GM18907 (cell line): ENCODE data around the gene TPRA1.

ENCODE experiments used
- ATAC-seq: cut with Tn5 transposase; IDR thresholded peaks from one replicate; pipeline ENCODE4 v1.9.1; 2021; ENCODE audit warnings: mild to moderate bottlenecking, moderate library complexity; ENCODE audit not compliant: unreplicated experiment

Gene TPRA1

DNA sequence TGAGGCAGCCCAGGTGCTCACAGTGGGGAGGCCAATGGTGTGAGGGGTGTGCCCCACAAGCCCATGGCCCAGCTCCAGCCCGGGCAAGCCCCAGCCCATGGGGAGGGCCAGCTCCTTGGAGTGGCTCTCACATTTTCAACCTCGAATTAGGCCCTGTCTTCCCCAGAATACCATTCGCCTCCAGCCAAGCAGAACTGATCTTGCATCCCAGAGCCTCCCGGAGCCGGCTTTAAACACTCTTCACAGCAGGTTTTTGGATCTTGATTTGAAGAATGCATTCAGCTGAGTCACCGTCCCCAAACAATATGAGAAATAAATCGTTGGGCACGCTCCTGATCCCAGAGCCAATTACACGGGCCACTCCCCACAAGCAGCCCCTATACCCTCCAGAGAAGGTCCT is 23.7 kb downstream of the TPRA1 start:
- ATAC-seq: no peak

DNA sequence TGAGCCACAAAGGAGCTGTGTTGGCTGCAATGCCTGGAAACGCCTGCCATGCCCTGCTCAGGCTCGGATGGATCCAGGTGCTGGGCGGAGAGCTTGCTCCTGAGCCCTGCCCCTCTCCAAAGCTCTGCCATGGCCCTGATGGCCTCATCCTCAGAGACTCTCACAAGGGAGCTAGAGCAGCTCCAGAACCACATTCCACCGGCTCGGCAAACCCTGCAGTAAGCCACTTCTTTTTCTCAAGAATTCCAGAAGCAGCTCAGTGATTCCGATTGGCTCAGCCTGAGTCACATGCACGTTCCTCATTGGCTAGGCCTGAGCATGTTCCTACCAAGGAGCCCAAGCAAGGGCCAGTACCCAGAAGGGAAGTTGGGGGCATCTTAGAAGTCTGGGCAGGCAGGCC is 24.8 kb downstream of the TPRA1 start:
- ATAC-seq: no peak

DNA sequence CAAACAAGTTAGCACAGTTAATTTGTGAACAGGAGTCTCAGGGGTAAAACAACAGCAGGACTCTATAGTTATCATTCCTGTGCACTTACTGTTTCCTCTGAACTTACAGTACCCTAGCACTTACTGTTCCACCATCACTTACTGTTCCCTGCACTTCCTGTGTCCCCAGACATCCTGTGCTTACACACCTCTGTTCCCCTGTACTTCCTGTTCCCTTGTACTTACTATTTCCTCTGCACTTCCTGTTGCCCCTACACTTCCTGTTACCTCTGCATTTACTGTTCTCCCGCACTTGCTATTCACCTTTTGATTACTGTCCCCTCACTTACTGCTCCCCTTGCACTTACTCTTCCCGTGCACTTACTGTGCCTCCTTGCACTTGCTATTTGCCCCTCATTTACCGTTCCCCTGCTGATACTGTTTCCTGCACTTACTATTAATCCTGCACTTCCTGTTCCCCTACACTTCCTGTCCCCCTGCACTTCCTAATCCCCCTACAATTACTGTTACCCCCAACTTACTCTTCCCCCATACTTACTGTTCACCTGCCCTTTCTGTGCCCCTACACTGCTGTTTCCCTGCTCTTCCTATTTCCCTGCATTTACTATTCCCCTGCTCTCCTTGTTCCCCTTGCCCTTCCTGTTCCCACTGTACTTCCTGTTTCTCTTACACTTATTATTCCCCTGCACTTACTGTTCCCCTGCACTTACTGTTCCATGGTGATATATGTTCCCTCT is 30.3 kb downstream of the TPRA1 start:
- no peak for ATAC-seq

DNA sequence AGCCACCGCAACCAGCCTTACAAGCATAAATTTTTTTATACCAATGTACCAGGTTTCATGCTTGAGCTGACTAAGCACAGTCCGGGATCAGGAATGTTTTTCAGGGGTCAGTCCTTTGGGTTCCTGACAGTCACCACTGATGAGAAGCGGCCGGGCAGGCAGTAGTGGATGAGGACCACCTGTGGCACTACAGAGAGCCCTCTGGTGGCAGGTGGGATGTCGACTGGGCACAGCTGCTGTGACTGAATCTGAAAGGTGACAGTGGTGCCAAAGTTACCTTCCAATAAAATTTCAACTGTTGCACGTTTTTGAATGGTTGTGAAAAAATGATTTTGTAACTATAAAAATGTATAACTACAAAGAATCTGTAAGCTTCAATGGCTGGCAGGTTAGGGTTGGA is 34.0 kb downstream of the TPRA1 start:
- ATAC-seq: no peak

DNA sequence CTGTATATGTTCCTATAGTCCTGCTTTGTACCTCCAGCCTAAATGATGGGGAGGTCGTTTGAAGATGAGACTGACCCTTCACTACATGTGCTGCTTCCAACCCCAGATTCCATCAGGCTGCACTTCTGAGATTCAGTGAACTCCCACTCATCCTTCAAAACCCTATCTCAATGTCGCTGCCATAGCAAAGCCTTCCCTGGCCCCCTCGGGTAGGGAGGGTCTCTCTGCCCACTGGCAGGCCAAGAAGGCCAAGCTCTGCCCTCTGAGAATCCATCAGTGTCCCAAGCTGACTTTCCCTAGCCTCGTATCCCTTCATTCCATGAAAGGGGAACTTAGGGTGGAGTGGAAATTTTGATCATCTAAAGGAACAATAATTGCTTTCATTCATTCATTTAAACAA is 35.4 kb downstream of the TPRA1 start:
- ATAC-seq: no peak

DNA sequence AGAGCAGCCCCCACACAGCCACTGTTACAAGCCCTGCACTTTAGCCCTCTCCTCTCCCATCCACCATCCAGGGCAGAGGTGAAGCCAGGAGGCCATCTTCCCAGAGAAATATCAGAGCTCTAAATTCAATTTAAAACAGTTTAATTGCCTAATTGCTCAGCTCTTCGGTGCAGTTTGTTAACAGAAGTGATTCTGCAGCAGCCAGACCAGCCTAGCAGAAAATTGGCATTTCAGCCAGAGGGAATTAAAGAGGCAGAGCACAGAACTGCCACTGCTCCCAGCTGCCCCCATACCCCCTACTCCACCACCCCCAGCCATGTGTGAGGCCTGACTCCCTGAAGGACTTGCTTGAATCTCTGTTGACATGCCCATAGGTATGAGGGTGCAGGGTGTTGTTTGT is 38.5 kb downstream of the TPRA1 start:
- no peak for ATAC-seq

DNA sequence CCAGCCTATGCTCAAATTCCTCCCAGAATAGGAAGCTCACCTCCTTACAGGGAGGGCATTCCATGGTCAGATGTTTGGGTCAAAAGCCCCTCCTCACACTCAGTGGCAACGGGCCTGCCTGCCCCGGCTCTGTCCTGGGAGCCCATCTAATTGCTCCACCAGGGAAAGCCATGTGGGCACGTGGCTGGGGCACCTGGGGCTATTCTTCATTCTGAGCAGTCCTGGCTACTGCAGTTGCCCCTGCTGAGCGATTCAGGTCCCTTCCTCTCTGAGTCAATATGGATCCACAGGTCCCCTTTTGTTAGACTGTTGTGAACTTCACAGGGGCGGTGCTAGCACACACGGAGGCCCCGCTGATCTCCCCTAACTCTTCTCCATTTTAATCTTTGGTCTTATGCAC is 39.4 kb downstream of the TPRA1 start:
- ATAC-seq: no peak

DNA sequence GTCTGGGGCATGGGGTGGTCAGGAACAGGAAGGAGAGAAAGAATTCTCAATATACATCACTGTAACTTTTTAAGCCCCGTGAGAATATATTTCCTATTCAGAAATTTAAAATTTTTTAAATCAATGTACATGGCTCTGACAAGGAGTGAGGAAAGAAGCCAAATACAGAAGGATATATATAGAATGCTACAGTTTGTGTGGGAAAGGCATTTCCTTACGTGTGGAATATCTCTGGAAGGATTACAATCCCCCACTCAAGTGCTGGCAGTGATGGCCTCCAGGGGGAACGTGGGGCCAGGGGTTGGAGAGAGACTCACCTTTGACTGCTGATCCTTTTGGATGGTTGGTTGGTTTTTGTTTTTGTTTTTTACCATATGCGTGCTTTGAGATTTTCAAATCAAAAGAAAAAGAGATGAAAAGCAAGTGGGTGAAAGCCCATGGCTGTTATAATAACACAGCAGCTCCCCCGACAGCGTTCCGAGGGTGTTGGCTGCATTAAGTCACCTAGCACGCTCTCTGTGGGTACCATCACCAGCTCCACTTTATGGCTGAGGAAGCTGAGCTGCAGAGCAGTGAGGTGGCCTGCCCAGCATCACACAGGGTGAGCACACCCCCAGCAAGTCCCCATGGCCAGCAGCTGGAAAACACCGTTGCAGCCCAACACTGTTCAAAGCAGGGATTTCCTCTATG is 39.9 kb downstream of the TPRA1 start:
- ATAC-seq: no peak

DNA sequence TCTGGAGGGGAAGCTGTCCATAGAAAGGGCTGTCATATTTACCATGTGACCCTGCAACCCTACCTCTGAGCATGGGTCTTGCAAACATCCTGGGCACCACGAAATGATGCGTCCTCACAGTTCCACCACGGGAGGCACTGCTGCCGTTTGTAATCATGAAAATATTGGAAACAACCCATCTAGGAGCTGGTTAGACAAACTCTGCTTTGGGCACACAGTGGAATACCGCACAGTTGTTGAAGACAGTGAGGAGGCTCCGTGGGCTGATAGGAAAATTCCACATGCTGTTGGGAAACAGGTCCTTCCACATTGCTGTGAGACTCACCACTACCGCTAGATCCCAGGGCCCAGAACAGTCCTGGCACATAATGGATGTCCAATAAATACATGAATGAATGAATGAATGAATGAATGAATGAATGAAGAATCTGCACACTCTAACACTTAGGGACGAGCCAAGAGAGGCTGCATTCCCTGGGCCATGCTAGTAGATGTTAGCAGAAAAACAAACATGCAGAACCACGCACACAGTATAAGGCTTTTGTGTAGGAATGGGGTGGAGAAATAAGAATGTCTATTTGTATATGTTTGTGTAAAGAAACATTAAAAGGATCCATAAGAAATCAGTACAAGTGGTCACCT is 40.6 kb downstream of the TPRA1 start:
- no peak for ATAC-seq

DNA sequence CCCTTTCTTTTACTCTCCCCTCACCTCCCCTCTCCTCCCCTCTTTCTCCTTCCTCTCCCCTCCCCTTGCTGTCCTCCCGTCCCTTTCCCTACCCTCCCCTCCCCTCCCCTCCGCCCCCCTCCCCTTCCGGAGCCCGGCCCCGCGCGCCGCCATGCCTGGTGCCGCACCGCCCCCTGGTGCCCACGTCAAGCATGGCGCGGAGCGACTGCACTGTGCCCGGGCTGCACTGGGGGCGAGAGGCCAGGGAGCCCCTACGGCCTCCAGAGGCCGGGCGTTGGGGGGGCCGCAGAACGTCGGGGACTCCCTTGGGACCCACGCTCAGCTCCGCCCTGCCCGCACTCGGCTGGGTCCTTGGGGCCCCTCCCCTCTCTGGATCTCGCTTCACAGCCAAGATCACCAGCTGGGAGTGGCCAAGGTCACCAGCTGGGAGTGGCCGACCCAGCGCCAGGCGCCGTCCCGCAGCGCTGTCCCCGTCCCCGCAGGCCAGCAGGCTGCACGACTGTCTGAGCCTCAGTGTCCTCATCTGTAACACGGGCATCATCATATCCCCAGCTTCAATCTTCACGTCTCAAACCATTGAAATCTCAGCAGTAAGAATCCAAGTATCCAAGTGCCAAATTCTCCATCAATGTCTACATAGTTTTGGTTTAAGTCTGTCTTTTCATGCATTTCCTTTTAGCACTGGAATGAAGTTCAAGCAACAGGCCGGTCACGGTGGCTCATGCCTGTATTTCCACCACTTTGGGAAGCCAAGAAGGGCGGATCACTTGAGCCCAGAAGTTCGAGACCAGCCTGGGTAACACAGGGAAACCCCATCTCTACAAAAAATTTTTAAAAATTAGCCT is 42.5 kb downstream of the TPRA1 start:
- peak; percentile 69 for ATAC-seq

DNA sequence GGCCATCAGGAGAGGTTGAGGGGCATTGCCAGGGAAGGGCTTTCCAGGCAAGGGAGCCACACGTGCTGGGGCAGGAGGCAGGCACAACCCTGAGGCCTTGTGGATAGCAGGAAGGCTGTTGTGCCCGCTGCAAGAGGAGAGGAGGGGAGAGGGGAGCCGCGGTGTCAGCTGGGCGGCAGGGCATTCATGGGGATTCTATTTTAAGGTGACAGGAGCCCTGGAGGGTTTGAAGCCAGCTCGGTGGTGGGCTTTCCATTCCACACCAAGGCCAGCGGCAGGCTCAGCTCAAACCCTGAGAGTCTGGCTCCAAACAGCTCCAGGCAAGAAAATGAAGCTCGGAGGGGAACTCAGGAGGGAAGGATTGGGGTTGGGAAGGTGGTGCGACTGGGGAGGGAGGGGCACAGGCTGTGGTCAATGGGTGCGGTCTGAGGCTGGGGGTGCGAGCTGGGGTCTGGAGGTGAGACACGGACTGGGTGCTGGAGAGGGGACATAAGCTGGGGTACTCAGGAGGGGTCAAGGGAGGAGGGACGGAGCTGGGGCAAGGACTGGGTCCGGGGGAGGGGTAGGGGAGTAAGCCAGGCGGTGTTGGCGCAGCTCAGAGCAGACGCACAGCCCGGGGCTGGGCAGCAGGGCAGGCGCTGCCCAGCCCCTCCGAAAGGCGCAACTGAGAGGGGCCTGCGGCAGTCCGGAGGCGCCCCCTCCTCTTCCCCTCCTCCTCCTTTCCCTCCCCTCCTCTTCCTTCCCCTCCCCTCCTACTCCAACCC is 43.4 kb downstream of the TPRA1 start:
- ATAC-seq: no peak

DNA sequence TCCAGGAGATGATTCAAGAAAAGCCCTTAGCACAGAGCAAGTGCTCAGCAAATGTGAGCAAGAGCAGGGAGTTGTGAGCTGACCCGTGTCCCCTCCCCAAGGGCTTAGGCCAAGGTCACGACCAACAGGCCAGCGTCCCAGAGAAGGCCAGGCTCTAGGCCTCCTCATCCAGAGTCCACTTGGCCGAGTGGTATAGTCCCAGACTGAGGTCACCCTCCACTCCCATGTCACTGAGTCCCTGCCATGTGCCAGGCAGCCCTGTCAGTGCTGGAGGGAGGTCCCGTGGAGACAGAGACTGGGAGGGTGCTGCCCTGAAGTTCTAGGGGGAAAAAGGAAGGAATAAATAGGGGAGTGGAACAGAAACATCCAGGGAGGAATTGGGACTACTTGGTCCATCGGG is 44.0 kb downstream of the TPRA1 start:
- no peak for ATAC-seq

DNA sequence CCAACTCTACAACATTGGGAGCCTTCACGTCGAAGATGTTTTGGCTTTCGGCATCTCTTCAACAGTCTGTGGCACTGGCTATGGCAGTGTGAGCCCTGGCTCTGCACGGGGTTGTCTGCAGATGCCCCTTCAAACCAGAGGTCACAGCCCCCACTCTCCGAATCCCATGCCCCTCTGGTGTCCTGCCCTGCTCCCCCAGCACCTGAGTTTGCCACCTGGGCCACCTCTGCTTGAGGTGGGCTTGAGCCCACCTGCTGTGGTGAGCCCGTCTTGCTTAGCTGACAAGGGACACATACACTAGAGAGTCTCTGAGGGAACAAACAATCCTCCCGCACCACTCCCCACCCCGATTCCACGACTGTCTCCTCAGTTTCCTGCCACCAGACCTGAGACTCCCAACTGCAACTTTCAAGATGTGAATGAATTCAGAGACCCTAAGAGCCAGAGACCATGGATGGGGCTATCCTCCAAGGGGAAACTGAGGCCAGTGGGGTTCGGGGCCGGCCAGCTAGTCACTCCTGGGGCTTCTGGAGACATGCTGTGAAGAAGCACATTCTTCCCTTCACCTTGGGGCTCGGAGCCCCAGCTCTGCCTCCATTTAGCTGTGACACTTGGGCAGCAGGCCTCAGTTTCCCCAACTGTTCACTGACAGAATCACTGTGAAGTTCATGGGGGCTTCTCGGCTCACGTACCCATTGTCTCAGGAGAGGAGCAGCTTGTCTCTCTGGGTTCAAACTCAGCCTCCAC is 44.6 kb downstream of the TPRA1 start:
- no peak for ATAC-seq

DNA sequence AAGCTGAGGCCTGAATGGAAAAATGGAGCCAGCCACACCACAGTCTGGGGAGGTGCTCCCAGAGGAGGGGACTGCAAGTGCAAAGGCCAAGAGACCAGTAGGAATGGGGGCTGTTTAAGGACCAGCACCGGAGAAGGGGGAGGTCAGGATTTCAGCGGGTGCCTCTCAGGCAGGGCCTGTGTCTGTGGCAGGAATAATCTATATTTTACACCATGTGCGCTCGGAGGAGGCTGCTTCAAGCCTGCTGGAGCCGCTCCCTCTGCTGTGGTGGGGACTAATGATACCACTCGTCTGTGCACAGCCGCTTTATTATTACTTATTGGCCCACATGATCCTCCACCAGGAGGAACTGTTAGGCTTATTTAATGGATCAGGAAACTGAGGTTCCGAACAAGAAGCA is 45.3 kb downstream of the TPRA1 start:
- ATAC-seq: no peak

DNA sequence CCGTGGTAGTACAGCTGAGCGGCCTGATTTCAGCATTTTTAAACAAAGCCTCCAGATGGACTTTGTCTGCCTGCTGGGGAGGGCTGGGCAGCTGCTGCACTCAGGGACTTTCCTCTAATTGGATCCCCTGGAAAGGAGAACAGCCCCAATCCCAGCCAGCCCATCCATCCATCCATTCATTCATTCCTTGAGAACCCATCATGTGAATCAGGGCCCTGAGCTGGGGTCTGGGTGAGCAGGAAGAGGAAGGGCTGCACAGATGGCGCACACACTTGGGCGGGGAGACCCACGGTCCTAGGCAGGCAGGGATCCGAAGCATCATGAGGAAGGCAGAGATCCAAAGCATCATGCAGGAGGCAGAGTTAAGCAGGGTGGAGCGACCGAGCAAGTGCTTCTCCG is 45.7 kb downstream of the TPRA1 start:
- no peak for ATAC-seq

DNA sequence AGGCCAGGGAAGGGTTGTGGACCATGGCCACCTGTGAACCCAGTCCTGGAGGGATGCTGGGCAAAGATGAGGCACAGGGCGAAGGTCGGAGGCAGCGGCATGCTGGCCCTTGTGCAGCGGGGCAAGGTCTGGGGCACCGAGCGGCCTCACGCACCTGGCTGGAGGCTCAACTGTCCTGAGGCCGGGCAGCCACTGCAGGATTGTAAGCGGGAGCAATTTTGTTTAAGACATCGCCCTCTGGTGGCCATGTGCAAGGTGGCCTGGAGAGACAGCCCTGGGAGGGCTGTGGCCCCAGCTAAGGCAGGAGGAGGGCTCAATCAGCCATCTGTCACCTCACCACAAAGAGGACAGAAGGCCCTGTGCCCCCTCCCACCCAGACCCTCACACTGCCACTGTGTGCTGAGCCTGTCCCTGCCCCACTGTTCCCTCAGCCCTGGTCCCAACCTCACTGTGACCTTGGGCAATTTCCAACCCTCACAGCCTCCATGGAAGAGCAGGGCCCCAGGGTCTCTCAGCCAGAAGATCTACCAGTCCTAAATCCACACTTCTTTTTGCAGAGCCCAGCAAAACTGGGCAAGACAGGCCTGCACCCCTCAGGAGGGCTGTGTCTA is 46.2 kb downstream of the TPRA1 start:
- ATAC-seq: peak; percentile 64

DNA sequence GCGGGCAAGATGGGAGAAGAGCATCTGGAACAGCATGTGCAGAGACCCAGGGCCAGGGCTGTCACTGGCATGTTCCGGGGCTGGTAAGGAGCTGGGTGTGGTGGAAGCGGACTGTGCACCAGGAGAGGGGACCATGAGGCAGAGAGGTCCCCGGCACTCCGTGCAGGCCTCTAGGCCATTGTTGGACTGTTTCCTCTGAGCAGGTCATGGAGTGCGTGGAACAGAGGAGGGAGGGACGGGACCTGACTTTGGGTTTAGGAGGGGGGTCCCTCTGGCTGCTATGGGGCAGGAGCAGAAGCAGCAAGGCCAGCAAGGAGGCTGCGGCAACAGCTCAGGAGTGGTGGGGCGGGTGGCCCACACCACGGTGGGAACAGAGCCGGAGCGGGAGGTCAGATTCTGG is 47.1 kb downstream of the TPRA1 start:
- ATAC-seq: no peak

DNA sequence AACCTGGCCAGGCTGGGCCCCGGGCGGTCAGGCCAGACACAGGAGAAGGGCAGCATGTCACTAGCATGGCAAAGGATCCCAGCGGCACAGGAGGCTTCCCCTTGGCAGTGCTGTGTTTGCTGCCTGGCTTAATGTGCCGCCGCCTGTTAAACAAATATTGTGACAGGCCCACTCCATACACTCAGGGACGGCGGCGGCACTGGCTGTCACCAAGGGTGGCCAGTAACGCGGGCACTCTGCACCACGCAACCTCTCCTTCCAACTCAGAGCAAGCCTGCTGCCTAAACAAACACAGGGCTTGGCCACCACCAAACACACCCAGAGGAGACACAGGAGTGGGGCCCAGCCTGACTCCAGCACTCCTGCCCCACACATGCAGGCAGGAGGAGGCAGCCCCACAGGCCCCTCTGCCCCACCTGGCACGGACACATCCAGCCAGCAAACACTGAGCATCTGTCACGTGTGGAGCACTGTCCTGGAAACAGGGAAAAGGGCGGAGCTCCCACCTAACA is 48.0 kb downstream of the TPRA1 start:
- ATAC-seq: no peak

DNA sequence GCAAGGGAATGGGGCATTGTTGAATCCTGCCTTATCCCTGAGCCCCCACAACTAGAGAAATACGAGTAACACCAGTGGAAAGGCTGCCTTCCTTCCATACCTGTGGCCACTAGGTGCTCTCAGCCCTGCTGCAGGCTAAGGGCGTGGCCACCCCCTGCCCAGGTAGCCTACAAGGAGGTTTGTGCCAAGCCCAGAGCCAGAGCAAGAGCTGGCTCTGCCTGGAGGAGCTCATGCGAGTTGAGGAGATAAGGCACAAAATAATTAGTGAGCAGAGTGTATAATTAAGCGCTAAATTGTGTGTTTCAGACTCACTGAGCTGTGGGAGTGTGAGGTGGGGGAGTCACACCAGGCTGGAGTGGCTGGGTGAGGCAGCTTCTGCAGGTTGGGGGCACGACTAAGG is 49.2 kb downstream of the TPRA1 start:
- ATAC-seq: no peak
